Dermis blood vessel endothelial cell (primary cell): ENCODE results near the gene ZNF211. TPM values are rescaled to one million over a fixed set of nuclear protein-coding genes. Genes with fewer than 3 reads are reported as not detected.

ENCODE experiments used
- DNase-seq: peaks from one replicate; pipeline ENCODE4 v3.0.0; 2010
- total RNA-seq: library from RNA; depleted of rRNA; stranded (reverse); fragments of >200 nt; gene quantifications from 2 replicates; pipeline ENCODE4 v1.2.3, GENCODE V29; 2014

ZNF211 gene
- total RNA-seq, 1 donor from 2014 or later = 11.2 TPM

- no peak for DNase-seq
Observed at GRCh38 chr19:57656346-57656745, 23.4 kb downstream of the ZNF211 start.

- DNase-seq = peak; percentile 43
Observed at GRCh38 chr19:57664269-57665127, 31.5 kb downstream of the ZNF211 start.

- no peak for DNase-seq
Observed at GRCh38 chr19:57665261-57665806, 32.4 kb downstream of the ZNF211 start.

- no peak for DNase-seq
Observed at GRCh38 chr19:57667228-57667627, 34.3 kb downstream of the ZNF211 start.

- no peak for DNase-seq
Observed at GRCh38 chr19:57668635-57669034, 35.7 kb downstream of the ZNF211 start, which contains the start of gene ZSCAN4. Gene ZSCAN4 (plus strand): TSS chr19:57668935. CDS start chr19:57676146, 7,211 bp downstream.

GRCh38 chr19:57671124-57671895 lies 38.3 kb downstream of the ZNF211 start:
- no peak for DNase-seq

- DNase-seq = no peak
Observed at GRCh38 chr19:57672466-57672865, 39.5 kb downstream of the ZNF211 start.

- no peak for DNase-seq
Observed at GRCh38 chr19:57675881-57676280, 42.9 kb downstream of the ZNF211 start.

- no peak for DNase-seq
Observed at GRCh38 chr19:57682226-57682766, 49.3 kb downstream of the ZNF211 start.

- DNase-seq = no peak
Observed at GRCh38 chr19:57686727-57687126, 53.8 kb downstream of the ZNF211 start.

- DNase-seq = no peak
Observed at GRCh38 chr19:57687363-57688010, 54.5 kb downstream of the ZNF211 start.

GRCh38 chr19:57688011-57688763 lies 55.2 kb downstream of the ZNF211 start:
- no peak for DNase-seq

GRCh38 chr19:57689750-57690149 lies 56.8 kb downstream of the ZNF211 start:
- DNase-seq = no peak

Other genes with a start within 250 kb of the ZNF211 start
- 13.3 and 16.0 TPM in 2 replicates for gene ZNF548, start 243.3 kb upstream of the ZNF211 start, total RNA-seq
- 10.9 and 11.4 TPM in 2 replicates for gene ZNF17, start 222.0 kb upstream of the ZNF211 start, total RNA-seq
- gene ZNF749, start 197.8 kb upstream of the ZNF211 start, total RNA-seq = 10.7 and 12.6 TPM in 2 replicates
- gene VN1R1, start 176.0 kb upstream of the ZNF211 start, total RNA-seq = 0.28 and 0.34 TPM in 2 replicates
- 19.3 and 22.3 TPM in 2 replicates for gene ZNF772, start 155.6 kb upstream of the ZNF211 start, total RNA-seq
- 7.8 and 12.6 TPM in 2 replicates for gene ZNF419, start 145.4 kb upstream of the ZNF211 start, total RNA-seq
- 15.3 and 17.5 TPM in 2 replicates for gene ZNF773, start 133.2 kb upstream of the ZNF211 start, total RNA-seq
- 4.8 and 5.8 TPM in 2 replicates for gene ZNF549, start 105.8 kb upstream of the ZNF211 start, total RNA-seq
- gene ZNF550, start 73.3 kb upstream of the ZNF211 start, total RNA-seq = 6.4 and 8.0 TPM in 2 replicates
- gene ZNF416, start 54.3 kb upstream of the ZNF211 start, total RNA-seq = 4.1 and 4.4 TPM in 2 replicates
- 5.3 and 6.1 TPM in 2 replicates for gene ZIK1, start 49.0 kb upstream of the ZNF211 start, total RNA-seq
- gene ZNF530, start 33.3 kb upstream of the ZNF211 start, total RNA-seq = 2.7 and 4.5 TPM in 2 replicates
- 17.6 and 24.0 TPM in 2 replicates for gene ZNF134, start 18.9 kb upstream of the ZNF211 start, total RNA-seq
- gene ZSCAN4, start 35.8 kb downstream of the ZNF211 start, total RNA-seq = not detected in 2 replicates
- 8.9 and 9.5 TPM in 2 replicates for gene ZNF551, start 48.8 kb downstream of the ZNF211 start, total RNA-seq
- gene ZNF154, start 76.0 kb downstream of the ZNF211 start, total RNA-seq = 1.3 and 2.4 TPM in 2 replicates
- gene ZNF671, start 94.5 kb downstream of the ZNF211 start, total RNA-seq = 9.8 and 10.0 TPM in 2 replicates
- gene ZNF776, start 113.6 kb downstream of the ZNF211 start, total RNA-seq = 14.6 and 18.1 TPM in 2 replicates
- gene ZNF586, start 136.5 kb downstream of the ZNF211 start, total RNA-seq = 13.1 and 31.0 TPM in 2 replicates
- 7.4 and 9.9 TPM in 2 replicates for gene ZNF552, start 181.7 kb downstream of the ZNF211 start, total RNA-seq
- 24.2 and 27.2 TPM in 2 replicates for gene ZNF587B, start 197.1 kb downstream of the ZNF211 start, total RNA-seq
- gene ZNF587, start 216.7 kb downstream of the ZNF211 start, total RNA-seq = 29.4 and 36.3 TPM in 2 replicates